AG04449 (cell line): ENCODE measurements around the gene HOMER2.
"Not testable (repeated sequence)": the region's sequence is repeated elsewhere in the genome, so short reads cannot be mapped to it uniquely, and the experiment has no call there.

ENCODE experiments used
- CTCF ChIA-PET: fragments of 350-600 bp; formaldehyde crosslinking; extraction: SDS; loops from one replicate; lab custom pipeline; 2021; ENCODE audit warnings: antibody characterized with exemption; lab: Yijun Ruan, JAX
- POLR2A ChIA-PET: fragments of 400-600, 350-600 bp; formaldehyde crosslinking; extraction: SDS; loops from one replicate; lab custom pipeline; 2020; ENCODE audit warnings: antibody characterized with exemption, inconsistent platforms; lab: Yijun Ruan, JAX
- DNase-seq: peaks from one replicate; pipeline ENCODE4 v3.0.0-alpha.2; 2010; ENCODE audit warnings: low read depth, low spot score
- H3K4me3 ChIP-seq: 2 replicates; pipeline ENCODE4 v1.5.1; 2011; ENCODE audit warnings: low read depth, mild to moderate bottlenecking, control low read depth, low read length
- TF ChIP-seq, protein P1 (sequence below): IDR thresholded peaks from one replicate; pipeline ENCODE4 v1.5.1; 2011; ENCODE audit warnings: mild to moderate bottlenecking, moderate library complexity, low read length, control low read depth, inconsistent platforms; ENCODE audit not compliant: insufficient read depth; ENCODE audit errors: missing control alignments

The HOMER2 gene

DNA sequence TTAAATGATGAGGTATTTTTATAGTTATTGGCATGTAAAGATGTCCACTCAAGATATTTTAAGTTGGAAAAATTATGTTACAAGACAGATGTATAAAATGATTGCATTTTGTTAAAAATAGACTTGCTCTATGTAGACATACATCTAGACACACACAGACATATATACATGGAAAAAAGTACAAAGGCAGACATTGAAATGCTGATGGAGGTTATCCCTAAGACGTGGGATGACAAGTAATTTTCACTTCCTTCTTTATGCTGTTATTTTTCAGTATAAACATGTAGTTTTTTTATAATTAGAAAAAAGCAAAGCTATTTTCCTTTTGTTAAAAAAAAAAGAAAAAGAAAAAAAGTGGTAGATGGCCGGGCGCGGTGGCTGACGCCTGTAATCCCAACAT lies 7.2 kb downstream of the HOMER2 start:
- no peak overlapping the region for H3K4me3 ChIP-seq
- CTCF ChIA-PET, result no interaction called here
- no peak for DNase-seq
- TF ChIP-seq, protein P1, sequence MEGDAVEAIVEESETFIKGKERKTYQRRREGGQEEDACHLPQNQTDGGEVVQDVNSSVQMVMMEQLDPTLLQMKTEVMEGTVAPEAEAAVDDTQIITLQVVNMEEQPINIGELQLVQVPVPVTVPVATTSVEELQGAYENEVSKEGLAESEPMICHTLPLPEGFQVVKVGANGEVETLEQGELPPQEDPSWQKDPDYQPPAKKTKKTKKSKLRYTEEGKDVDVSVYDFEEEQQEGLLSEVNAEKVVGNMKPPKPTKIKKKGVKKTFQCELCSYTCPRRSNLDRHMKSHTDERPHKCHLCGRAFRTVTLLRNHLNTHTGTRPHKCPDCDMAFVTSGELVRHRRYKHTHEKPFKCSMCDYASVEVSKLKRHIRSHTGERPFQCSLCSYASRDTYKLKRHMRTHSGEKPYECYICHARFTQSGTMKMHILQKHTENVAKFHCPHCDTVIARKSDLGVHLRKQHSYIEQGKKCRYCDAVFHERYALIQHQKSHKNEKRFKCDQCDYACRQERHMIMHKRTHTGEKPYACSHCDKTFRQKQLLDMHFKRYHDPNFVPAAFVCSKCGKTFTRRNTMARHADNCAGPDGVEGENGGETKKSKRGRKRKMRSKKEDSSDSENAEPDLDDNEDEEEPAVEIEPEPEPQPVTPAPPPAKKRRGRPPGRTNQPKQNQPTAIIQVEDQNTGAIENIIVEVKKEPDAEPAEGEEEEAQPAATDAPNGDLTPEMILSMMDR, result no peak
- POLR2A ChIA-PET, result no interaction called here

- no peak overlapping the region for H3K4me3 ChIP-seq
- DNase-seq, result no peak
- TF ChIP-seq, protein P1, result no peak
- POLR2A ChIA-PET, result no interaction called here
- CTCF ChIA-PET, result no interaction called here
Observed at GRCh38 chr15:82944821-82945220, 7.7 kb downstream of the HOMER2 start.

- TF ChIP-seq, protein P1, result no peak
- ChIA-PET CTCF (no interaction called here), POLR2A (no interaction called here)
Observed at GRCh38 chr15:82944056-82944455, 8.5 kb downstream of the HOMER2 start.

GRCh38 chr15:82943176-82943575 lies 9.3 kb downstream of the HOMER2 start:
- CTCF ChIA-PET, result interaction anchor here (0.9 kb wide), 1 partner anchor 8 kb away, joined by 3 read pairs; no protein-coding TSS in a partner anchor
- DNase-seq, result no peak
- H3K4me3 ChIP-seq, result no peak overlapping the region
- TF ChIP-seq, protein P1, result no peak
- POLR2A ChIA-PET, result no interaction called here

More at GRCh38 chr15:82944056-82944455, 8.5 kb downstream of the HOMER2 start:
- DNase-seq, result no peak
- H3K4me3 ChIP-seq, result no peak overlapping the region

- H3K4me3 ChIP-seq, result no peak overlapping the region
- ChIA-PET CTCF (interaction anchor here (0.9 kb wide), 1 partner anchor 9 kb away, joined by 3 read pairs; no protein-coding TSS in a partner anchor), POLR2A (no interaction called here)
- TF ChIP-seq, protein P1, result no peak
- no peak for DNase-seq
Observed at GRCh38 chr15:82942691-82943090, 9.8 kb downstream of the HOMER2 start.

GRCh38 chr15:82939678-82940077 lies 12.8 kb downstream of the HOMER2 start:
- H3K4me3 ChIP-seq, CTCF ChIA-PET, DNase-seq, POLR2A ChIA-PET: not testable (repeated sequence)

DNA sequence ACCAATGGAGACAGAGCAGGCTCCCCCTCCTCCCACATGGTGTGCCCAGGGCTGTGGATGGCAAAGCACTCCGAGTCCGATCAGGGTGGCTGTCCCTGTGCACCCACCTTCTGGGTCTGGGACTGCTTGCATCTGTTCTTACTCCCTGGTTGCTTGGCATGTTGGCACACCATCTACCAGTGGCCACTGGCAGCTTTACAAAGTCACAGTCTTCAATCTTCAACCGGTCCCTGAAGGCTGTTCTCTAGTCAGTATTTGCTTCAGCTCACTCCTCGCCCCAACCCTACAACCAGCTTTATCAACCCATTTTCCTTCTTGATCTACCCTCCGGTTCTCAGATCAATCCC lies 14.8 kb downstream of the HOMER2 start:
- no peak overlapping the region for H3K4me3 ChIP-seq
- no peak for DNase-seq
- CTCF ChIA-PET, result no interaction called here
- POLR2A ChIA-PET, result no interaction called here
- TF ChIP-seq, protein P1, result no peak
